ENCODE measurements around the gene PIK3C3. TPM values are rescaled to one million over a fixed set of nuclear protein-coding genes. Genes with fewer than 3 reads are reported as not detected.
A peak's percentile ranks its signal among the peaks of the same experiment; 100 is the strongest.

Gene PIK3C3
- total and polyA plus RNA-seq, 9 of the 15 experiments (the other 6 are each of a cell fraction or from before 2014, with no cell fraction given): 27.0 to 101 (median 42.9) TPM

GRCh38 chr18:41954827-41955613 lies at the start of gene PIK3C3 (continued):
- TF ChIP-seq REST (IDR thresholded peaks at IDR 0.05; ENCODE audit: borderline replicate concordance): no peak
- TF ChIP-seq REST (CRISPR knock-in tag; IDR thresholded peaks at IDR 0.05; ENCODE audit: low read depth): no peak
- TF ChIP-seq MAX (CRISPR knock-in tag; IDR thresholded peaks at IDR 0.05): peak; percentile 8; the same call in 1 of the 2 replicates
- TF ChIP-seq LEF1 (IDR thresholded peaks at IDR 0.05): no peak
- TF ChIP-seq, protein P1, sequence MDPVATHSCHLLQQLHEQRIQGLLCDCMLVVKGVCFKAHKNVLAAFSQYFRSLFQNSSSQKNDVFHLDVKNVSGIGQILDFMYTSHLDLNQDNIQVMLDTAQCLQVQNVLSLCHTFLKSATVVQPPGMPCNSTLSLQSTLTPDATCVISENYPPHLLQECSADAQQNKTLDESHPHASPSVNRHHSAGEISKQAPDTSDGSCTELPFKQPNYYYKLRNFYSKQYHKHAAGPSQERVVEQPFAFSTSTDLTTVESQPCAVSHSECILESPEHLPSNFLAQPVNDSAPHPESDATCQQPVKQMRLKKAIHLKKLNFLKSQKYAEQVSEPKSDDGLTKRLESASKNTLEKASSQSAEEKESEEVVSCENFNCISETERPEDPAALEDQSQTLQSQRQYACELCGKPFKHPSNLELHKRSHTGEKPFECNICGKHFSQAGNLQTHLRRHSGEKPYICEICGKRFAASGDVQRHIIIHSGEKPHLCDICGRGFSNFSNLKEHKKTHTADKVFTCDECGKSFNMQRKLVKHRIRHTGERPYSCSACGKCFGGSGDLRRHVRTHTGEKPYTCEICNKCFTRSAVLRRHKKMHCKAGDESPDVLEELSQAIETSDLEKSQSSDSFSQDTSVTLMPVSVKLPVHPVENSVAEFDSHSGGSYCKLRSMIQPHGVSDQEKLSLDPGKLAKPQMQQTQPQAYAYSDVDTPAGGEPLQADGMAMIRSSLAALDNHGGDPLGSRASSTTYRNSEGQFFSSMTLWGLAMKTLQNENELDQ (CRISPR knock-in tag; IDR thresholded peaks at IDR 0.05; ENCODE audit: borderline replicate concordance): no peak
- peak; percentile 40 for TF ChIP-seq KDM5B (IDR thresholded peaks at IDR 0.05; ENCODE audit: insufficient replicate concordance, low read depth, low read length)
- 0 out of 4 replicates have a peak, but pooled peaks of 1 of the 2 experiments have one; percentile 3 for TF ChIP-seq RCOR1 (IDR thresholded peaks at IDR 0.05; ENCODE audit: borderline replicate concordance in 1 of 2, low read depth in 2 of 2, low read length in 2 of 2)
- peak; percentile 34 for TF ChIP-seq FOS (IDR thresholded peaks at IDR 0.05; ENCODE audit: extremely low read depth, insufficient read length)
- 0 out of 2 replicates have a peak, but pooled peaks have one; percentile 6 for TF ChIP-seq ATF1 (CRISPR knock-in tag; IDR thresholded peaks at IDR 0.05)
- TF ChIP-seq ATF1 (tag; IDR thresholded peaks at IDR 0.05): peak; percentile 95
- peak; percentile 79 for TF ChIP-seq FOXM1 (IDR thresholded peaks at IDR 0.05; ENCODE audit: low read depth)
- TF ChIP-seq FOXM1 (CRISPR knock-in tag; IDR thresholded peaks at IDR 0.05; ENCODE audit: low read depth): no peak
- no peak for TF ChIP-seq ILK (tag; IDR thresholded peaks at IDR 0.05; ENCODE audit: borderline replicate concordance, low read depth)
- no peak for TF ChIP-seq NFE2L1 (tag; IDR thresholded peaks at IDR 0.05; ENCODE audit: borderline replicate concordance, low read depth)
- peak; percentile 78 for TF ChIP-seq C11orf30 (IDR thresholded peaks at IDR 0.05; ENCODE audit: low read depth)
- peak; percentile 69; the same call in 1 of the 2 replicates for TF ChIP-seq ZBTB26 (CRISPR knock-in tag; IDR thresholded peaks at IDR 0.05)
